GM19351 (cell line): ENCODE results near the gene DPP4.

Experiments
- ATAC-seq: cut with Tn5 transposase; IDR thresholded peaks from one replicate; pipeline ENCODE4 v1.9.1; 2021; ENCODE audit warnings: mild to moderate bottlenecking, moderate library complexity; ENCODE audit not compliant: unreplicated experiment

DPP4 gene

GRCh38 chr2:162021516-162022058 is 52.4 kb downstream of the DPP4 start:
- no peak for ATAC-seq

- no peak for ATAC-seq
These were observed 55.5 kb downstream of the DPP4 start for GRCh38 chr2:162018530-162018929.

- no peak for ATAC-seq
These were observed 56.8 kb downstream of the DPP4 start for GRCh38 chr2:162017233-162017632.

- no peak for ATAC-seq
These were observed 57.9 kb downstream of the DPP4 start for GRCh38 chr2:162016080-162016479.

- ATAC-seq: no peak
These were observed 59.3 kb downstream of the DPP4 start for GRCh38 chr2:162014751-162015150.

- ATAC-seq: no peak
These were observed 60.2 kb downstream of the DPP4 start for GRCh38 chr2:162013514-162014475.

- no peak for ATAC-seq
These were observed 61.4 kb downstream of the DPP4 start for GRCh38 chr2:162012565-162013058.

GRCh38 chr2:162011706-162012564 is 62.1 kb downstream of the DPP4 start:
- no peak for ATAC-seq

GRCh38 chr2:162009543-162009942 is 64.5 kb downstream of the DPP4 start:
- no peak for ATAC-seq

GRCh38 chr2:162007447-162008040 is 66.5 kb downstream of the DPP4 start:
- ATAC-seq: no peak

GRCh38 chr2:162006337-162006736 is 67.7 kb downstream of the DPP4 start:
- no peak for ATAC-seq

- no peak for ATAC-seq
These were observed 70.0 kb downstream of the DPP4 start for GRCh38 chr2:162004031-162004430.

- ATAC-seq: no peak
These were observed 71.3 kb downstream of the DPP4 start for GRCh38 chr2:162002623-162003235.

GRCh38 chr2:162000431-162000830 is 73.6 kb downstream of the DPP4 start:
- no peak for ATAC-seq

- no peak for ATAC-seq
These were observed 74.7 kb downstream of the DPP4 start for GRCh38 chr2:161999321-161999720.

GRCh38 chr2:161998857-161999256 is 75.2 kb downstream of the DPP4 start:
- ATAC-seq: no peak

GRCh38 chr2:161997916-161998471 is 76.0 kb downstream of the DPP4 start:
- ATAC-seq: no peak

GRCh38 chr2:161995553-161996016 is 78.4 kb downstream of the DPP4 start:
- ATAC-seq: no peak

- ATAC-seq: no peak
These were observed 79.1 kb downstream of the DPP4 start for GRCh38 chr2:161994761-161995520.
